Smooth muscle cell of the brain vasculature (primary cell): Measurements from ENCODE around the gene MYADML2.
A peak's percentile ranks its signal among the peaks of the same experiment; 100 is the strongest.
"Not testable (repeated sequence)": the region's sequence is repeated elsewhere in the genome, so short reads cannot be mapped to it uniquely, and the experiment has no call there.

Experiments used
- DNase-seq: peaks from one replicate; pipeline ENCODE4 v3.0.0-alpha.2; 2012; ENCODE audit warnings: low read depth, low spot score

The MYADML2 gene, protein sequence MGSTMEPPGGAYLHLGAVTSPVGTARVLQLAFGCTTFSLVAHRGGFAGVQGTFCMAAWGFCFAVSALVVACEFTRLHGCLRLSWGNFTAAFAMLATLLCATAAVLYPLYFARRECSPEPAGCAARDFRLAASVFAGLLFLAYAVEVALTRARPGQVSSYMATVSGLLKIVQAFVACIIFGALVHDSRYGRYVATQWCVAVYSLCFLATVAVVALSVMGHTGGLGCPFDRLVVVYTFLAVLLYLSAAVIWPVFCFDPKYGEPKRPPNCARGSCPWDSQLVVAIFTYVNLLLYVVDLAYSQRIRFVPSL

DNA sequence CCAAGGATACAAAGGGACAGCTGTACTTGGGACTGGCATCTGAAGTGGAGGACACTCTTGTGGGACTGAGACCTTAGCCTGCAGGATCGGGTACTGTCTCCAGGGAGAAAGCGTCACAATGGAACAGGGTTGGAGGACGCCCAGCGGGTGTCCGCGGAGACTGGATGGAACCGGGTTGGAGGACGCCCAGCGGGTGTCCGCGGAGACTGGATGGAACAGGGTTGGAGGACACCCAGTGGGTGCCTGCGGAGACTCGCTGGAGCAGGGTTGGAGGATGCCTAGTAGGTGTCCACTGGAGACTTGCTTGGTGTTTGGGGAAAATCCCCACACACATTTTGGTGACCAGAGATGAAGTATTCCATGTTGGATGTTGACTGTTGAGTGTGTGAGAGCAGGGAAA, at the start of gene MYADML2:
TSS of gene MYADML2 (minus strand) at position 45 of the 400 bp plus-strand sequence. CDS start 5,492 bp downstream, outside the sequence.
- DNase-seq = no peak

DNA sequence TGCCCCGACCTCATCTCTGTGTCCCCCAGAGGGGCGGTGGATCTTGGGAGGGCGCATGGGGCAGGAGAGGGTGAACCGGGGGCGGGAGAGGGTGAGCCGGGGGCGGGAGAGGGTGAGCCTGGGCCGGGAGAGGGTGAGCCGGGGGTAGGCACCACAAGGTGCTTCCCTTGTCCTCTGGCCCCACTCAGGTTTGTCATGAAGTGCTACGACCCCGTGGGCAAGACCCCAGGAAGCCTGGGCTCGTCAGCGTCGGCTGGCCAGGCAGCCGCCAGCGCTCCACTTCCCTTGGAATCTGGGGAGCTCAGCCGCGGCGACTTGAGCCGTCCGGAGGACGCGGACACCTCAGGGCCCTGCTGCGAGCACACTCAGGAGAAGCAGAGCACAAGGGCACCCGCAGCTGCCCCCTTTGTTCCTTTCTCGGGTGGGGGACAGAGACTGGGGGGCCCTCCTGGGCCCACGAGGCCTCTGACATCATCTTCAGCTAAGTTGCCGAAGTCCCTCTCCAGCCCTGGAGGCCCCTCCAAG, 49.3 kb upstream of the MYADML2 start:
- DNase-seq = no peak

DNA sequence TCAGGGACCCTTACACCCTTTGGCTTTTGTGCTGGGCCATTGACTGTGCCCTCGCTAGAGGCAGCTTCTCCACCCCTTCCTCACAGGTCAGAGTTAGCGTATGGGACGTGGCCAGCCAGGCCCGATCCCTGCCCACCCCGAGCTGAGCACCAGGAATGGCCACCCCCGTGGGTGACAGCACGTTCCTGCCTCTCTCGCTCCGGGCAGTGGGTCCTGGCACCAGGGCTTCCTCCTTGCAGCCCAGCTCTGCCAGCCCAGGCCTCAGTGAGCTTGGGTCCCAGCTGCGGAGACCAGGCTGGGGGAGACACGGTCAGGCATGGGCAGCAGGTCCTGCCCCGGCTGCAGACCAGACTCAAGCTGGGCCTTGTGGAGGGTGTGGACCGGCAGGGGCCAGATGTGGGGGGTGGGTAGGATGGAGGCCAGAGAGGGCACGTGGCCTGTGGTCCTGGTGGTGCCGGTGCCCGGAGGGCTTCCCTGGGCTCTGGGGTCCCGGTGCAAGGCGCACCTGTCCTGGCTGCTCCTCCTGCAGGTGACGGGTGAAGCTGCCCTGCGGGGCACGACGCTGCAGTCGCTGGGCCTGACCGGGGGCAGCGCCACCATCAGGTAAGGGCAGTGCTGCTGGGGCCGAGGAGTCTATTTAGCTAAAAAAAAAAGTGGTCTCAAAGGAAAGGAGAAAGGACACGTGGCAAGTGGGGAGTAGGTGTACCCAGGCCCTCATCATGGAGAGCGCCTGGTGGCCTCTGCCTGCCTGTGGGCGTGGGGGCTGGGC, 48.6 kb upstream of the MYADML2 start:
- DNase-seq = no peak

DNA sequence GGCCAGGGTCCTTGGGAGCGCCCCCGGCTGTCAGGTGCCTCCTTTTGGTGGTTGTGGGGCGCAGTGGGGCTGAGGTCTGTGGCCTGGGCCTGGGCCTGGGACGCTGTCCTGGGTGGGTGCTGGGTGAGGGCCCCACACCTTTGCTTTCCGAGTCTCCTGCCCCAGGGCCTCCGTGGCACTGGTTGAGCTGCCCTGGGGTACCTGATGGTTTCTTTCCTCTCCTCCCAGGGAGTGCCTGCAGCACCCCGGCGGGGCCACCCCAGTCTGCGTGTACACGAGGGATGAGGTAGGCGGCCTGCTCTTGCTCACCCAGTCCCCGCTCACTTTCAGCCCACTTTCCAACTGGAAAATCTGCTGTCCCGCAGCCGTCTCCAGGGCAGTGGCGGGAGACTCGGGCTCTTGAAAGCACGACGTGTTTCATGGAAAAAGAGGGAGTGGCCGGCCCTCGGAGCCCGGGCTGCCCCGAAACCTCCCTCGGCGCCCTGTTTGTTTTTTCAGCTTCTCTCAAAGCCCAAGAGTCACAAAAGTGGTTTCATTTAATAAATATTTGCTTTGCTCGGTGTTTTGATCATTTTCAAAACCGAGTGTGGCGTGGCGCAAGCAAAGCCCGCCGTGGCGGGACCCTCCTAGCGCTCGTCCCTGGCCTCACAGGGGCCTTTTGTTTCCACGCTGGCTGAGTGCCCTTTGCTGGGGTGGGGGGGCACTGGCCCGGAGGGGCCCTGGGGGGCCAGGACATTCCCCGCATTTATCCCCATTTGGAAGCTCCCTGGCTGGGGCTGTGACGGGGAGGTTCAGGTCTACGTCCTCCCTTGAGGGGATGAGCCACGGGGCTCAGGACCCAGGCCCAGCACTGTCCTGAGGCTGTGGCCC, 47.8 kb upstream of the MYADML2 start:
- DNase-seq = peak; percentile 28

DNA sequence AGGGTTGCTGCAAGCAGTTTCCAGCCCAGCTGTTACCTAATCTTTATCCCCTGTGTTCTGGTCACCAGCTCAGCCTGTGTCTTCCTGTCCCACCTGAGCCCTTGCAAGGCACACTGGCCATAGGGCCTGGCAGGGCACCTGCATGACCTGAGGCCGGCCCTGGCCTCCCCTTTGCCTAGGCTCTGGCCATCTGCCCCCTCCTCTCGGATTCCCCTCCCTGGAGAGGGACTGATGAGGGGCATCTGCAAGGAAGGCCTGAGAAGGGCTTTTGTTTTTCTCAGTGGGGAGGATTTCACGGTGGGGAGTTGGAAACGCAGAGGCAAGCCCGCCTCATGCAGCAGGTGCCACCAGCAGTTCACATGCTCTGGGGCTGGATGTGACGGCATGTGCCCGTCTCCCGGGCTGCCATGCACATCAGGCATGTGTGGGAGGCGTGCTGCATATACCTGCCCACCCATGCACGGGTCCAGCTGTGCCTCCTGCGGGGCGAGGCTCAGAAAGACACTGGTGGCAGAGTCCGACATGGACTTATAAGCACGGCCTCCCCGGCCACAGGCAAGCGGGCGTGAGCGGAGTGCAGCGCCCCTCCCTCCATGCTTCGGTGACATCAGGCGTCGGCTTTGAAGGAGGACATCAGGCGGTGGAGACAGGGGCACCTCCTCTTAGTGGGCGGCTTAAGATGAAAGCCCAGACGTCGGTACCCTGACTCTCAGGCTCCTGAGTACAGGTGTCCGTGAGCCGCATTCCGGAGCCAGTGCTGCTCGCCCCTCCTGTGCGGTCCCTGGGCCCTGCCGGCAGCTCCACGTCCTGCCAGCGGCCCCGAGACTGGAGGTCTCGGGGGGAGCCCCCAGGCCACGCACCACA, 46.9 kb upstream of the MYADML2 start:
- DNase-seq = no peak

DNA sequence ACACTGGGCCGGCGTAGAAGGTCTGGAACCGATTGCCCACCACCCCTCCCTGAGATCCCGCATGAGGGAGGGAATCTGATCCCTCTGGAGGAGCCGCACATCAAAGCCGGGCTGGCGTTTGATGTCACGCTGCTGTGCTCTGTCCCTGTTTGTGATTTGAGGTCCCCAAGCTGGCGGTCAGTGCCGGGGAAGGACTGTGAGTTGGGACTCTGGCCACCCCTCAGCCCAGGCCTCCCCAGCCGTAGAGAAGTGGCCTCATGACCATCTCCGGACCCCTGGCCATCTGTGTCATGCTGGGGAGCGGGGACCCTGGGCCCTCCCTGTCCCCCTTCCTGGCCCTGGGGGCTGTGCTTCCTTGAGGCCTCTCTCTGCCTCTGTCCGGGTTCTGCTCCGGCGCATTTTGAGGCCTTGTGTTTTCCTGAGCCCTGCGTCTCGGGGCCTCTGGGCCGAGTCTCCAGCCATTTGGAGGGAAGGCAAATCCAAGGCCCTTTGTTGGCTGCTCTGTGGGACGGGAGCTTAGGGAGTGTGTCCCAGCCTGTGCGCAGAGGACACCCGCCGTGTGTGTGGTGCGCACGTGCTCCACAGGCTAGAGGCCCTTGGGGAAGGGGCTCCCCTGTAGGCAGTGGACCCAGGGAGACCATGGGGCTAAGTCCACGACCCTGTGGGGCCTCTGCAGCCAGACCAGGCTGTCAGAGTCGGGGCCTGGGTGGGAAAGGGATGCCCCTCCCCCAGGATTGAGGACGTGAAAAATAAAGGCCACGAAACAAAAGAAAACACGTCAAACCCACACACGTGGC, 45.5 kb upstream of the MYADML2 start:
- DNase-seq = no peak

DNA sequence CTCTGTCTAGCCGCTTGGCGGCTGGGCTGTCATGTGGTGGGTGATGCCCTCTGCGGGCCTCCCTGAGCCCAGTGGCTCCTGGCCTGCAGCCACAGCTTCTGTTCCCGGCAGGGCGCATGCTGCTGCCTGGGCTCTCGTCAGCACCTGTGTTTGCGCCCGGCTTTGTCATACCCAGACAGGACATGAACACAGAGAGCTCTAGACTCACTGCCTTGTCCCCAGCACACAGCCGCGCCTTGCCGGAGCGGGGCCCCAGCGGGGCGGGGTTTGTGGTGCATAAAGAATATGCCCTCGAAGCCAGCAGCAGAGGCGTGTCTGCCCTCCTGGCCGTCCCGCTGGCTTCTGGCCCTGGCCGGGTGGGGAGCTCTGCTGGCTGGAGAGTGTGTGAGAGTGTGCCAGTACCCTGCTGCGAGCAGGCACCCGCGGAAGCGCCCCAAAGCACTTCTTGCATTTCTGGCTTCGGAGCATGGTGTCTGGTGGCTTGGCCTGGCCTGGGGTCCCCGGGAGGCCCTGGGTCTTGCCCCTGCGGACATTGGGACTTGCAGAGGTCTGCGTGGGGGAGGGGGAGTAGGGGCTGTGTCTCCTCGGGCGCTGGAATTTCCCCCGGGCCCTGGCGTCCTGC, 44.8 kb upstream of the MYADML2 start:
- no peak for DNase-seq

DNA sequence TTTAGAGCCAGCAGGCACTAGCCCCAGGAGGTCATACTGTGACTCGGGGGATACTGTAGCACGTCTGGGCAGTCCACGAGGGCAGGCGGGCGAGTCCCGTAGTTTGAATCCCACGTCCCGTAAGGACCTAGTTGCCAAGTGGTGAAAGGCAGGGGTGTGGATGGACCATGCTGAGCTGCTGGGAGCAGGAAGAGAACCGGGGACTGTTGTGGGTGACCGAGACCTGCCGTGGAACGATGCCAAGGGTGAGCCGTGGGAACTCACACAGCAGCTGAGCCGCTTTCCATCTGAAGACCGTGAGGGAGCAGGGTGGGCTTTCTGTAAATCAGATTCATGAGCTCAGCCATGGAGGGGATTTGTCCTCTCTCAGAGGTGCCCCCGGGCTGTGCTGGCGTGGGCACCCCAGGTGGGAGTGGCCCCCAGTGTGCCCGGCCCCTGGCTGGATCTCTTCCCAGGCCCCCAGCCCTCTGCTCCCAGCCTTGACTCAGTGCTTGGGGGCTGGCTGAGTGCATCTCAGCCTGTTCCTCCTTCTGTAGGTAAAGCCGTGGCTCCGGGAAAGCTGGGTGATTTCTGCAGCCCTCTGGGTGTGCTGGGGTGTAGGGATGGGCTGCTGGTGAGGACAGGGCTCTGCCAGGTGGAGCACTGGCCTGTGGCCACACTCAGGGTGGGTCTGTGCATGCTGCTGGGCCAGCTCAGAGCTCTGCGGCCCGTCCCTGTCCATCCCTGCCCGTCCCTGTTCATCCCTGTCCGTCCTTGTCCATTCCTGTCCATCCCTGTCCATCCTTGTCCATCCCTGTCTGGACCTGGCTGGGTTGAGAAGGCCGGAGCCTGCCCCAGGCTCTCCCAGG, 44.0 kb upstream of the MYADML2 start:
- no peak for DNase-seq

DNA sequence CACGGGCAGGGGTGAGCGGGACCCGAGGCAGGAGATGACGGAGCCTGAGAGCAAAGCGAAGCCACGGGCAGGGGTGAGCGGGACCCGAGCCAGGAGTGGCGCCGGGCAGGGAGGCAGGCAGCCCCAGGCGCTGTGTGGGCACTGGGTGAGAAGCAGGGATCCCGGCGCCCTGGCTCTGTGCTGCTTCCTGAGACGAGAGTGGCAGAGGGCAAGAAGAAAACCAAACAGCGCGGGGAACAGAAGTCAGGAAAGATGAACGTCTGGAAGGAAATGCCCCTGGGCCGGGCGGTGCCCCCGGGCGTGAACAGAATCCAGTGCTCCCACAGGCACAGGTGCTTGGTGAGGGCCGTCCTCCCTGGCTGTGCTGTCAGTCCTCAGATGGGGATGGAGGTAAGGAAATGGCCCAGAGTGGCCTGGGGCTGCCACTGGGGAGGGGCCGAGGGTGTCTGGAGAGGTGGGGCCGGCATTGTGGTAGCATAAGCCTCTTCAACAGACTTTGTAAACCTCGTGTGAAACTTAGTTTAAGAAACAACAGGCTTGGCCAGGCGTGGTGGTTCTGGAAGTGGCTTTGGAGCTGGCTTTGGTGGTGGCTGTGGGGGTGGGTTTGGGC, 40.2 kb upstream of the MYADML2 start:
- no peak for DNase-seq

DNA sequence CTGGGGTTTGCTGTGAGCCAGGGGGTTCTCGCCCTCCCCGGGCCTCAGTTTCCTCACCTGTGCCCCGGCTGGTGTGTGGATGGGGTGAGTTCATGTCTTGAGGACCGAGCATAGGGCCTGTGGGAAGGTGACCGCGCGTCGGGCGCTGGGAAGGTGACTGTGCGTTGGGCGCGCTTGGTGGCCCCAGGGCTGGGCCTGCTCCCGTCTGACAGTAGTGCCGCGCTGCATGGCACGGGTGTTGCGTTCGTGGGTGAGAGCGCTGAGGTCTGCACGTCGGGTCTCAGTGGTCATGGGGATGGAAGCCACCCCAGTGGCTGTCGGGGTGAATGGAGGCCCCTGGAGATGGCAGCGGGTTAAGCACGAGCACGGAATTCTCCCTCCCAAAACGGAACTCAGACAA, 39.6 kb upstream of the MYADML2 start:
- DNase-seq = no peak

DNA sequence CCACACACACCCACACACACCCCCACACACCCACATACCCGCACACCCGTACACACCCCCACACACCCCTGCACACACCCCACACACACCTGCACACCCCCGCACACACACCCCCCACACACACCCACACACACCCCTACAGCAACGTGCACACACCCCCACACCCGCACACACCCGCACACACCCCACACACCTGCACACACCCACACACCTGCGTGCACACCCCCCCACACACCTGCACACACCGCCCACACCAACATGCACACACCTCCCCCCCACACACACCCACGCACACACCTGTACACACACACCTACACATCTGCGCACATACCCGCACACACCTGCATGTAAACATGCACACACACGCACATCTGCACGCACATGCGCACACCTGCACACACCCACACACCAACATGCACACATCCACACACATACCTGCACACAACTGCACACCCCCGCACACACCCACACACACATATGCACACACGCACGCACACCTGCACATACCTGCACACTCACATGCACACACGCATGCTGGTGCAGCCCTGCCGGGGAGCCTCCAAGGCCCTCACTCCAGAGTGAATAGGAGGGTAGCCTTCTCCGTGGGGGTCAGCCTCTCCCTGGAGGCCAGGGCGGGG, 37.9 kb upstream of the MYADML2 start:
- DNase-seq = no peak

DNA sequence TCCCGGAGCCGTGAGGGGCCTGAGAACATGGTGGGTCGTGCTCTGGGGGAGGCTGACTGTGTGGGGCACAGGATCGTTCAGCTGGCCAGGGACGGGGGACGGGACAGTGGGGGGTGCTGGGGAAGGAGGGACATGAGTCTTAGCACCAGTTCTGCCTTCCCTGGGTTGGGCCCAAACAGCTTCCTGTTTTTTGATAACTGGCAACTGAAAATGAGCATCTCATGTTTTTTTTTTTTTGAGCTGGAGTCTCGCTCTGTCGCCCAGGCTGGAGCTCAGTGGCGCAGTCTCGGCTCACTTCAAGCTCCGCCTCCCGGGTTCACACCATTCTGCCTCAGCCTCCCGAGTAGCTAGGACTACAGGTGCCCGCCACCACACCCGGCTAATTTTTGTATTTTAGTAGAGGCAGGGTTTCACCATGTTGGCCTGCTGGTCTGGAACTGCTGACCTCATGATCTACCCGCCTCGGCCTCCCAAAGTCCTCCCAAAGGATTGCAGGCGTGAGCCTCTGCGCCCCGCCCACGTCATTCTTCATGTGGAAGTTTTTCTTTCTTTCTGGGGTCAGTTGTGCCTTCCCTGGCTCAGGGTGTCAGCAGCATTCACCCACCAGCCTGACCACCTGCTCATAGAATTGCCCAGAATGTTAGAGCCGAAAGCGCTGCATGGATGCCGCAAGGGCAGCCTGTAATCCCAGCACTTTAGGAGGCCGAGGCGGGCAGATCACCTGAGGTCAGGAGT, 36.8 kb upstream of the MYADML2 start:
- no peak for DNase-seq

DNA sequence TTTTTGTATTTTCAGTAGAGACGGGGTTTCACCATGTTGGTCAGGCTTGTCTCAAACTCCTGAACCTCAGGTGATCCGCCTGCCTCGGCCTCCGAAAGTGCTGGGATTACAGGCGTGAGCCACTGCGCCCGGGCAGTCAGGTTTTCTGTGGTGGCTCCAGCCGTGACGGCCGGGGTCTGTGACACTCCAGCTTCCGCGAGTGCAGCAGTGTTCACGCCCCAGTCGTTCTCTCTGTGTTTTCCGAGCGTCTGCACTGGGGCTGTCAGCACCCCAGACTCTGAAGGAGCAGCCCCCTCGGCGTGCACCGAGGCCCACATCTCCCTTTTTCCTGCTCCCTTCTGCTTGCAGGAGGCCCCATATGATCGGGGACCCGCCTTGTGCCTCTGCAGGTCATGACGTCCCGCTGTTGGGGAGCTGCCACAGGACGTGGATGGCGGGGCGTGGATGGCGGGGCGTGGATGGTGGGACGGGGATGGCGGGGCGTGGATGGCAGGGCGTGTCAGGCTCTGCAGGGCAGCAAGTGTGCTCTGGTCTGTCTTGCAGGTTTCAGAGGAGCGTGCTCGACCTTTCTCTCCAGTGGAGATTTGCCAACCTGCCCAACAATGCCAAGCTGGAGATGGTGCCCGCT, 36.1 kb upstream of the MYADML2 start:
- DNase-seq = no peak

DNA sequence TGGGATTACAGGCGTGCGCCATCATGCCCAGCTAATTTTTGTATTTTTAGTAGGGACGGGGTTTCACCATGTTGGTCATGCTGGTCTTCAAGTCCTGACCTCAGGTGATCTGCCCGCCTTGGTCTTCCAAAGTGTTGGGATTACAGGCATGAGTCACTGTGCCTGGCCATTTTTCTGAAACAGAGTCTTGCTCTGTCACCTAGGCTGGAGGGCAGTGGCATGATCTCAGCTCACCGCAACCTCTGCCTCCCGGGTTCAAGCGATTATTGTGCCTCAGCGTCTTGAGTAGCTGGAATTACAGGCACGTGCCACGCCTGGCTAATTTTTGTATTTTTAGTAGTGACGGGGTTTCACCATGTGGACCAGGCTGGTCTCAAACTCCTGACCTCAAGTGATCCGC, 34.5 kb upstream of the MYADML2 start:
- not testable (repeated sequence) for DNase-seq

DNA sequence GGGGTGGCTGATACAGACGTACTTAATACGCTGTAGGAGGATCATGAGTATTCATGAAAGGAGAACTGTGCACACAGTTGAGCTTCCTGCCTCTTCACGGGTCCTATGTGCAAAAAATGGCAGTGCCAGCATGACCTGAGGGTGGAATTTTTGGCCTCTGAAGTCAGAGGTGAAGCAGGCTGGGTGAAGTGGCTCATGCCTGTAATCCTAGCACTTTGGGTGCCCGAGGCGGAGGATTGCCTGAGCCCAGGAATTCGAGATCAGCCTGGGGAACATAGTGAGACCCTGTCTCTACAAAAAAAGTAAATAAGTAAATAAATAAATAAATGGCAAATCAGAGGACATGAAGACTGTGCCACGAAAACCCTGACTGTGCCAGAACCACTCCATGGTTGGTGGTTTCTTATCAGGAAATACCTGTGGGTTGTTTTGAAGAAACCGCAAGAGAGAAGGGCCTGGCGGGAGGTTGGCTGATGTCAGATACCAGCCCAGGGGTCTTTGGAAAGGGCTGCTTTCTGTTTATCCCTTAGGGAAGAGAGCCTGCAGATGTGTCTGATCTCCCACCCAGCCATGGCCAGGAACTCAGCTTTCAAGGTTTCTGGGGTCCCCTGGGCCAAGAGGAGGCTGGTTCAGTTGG, 33.8 kb upstream of the MYADML2 start:
- no peak for DNase-seq

DNA sequence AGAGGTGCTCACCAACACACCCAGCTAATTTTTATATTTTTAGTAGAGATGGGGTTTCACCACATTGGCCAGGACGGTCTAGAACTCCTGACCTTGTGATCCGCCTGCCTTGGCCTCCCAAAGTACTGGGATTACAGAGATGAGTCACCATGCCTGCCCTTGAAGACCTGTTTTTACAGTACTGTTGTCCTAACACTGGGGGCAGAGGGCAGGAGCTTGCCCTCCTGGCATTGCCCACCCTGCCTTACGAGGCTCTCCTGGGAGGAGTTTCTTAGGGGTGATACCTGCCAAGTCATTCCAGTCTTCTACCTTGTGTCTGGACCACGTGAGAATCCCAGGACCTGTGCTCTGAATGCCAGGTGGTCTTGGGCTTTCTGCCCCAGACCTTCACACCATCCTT, 33.1 kb upstream of the MYADML2 start:
- no peak for DNase-seq
